ENCODE results near the gene EEFSEC.

DNA sequence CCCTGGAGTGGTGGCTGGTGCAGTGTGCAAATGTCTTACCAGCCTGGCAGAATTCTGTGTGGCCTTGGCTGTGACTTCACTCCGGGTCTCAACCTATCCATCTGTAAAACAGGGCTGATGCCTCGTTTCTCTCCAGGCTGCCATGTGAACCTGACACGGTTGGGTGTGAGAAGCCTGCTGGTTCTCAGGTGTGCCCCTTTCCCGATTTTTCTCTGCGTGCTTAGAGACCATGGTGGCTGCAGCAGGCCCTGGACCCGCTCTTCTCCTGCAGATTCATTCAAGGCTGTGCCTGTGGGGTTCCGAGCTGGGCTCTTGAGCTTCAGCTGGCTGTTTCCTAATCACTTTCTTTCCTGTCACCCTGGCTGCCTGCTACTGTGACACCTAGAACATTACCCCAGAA is 38.9 kb downstream of the EEFSEC start:
- TF ChIP-seq EZH2 (IDR thresholded peaks at IDR 0.05; ENCODE audit: low read depth, unreplicated experiment) (no peak), CTCF (conservative IDR thresholded peaks at IDR 0.05; ENCODE audit: low read depth in 2 of 2) (no peak), POLR2AphosphoS5 (IDR thresholded peaks at IDR 0.05; ENCODE audit: low read depth) (no peak)
